Progenitor cell of endocrine pancreas (in vitro differentiated cells): ENCODE data around the gene MAPK10. TPM values are rescaled to one million over a fixed set of nuclear protein-coding genes. Genes with fewer than 3 reads are reported as not detected.

Source experiments
- DNase-seq: peaks from one replicate; pipeline ENCODE4 v3.0.0; 2021; ENCODE audit warnings: low spot score; ENCODE audit not compliant: unreplicated experiment
- H3K27ac Mint-ChIP-seq: 2 replicates; pipeline ENCODE4 v1.8.0; 2021; ENCODE audit warnings: mild to moderate bottlenecking, moderate library complexity, mixed read lengths
- H3K27me3 Mint-ChIP-seq: 2 replicates; pipeline ENCODE4 v1.8.0; 2021; ENCODE audit warnings: mixed read lengths
- H3K36me3 Mint-ChIP-seq: 2 replicates; pipeline ENCODE4 v1.8.0; 2022; ENCODE audit warnings: mixed read lengths; ENCODE audit not compliant: insufficient read depth
- H3K4me1 Mint-ChIP-seq: 2 replicates; pipeline ENCODE4 v1.8.0; 2021; ENCODE audit warnings: low read depth, mixed read lengths
- H3K4me3 Mint-ChIP-seq: 2 replicates; pipeline ENCODE4 v1.8.0; 2021; ENCODE audit warnings: low read depth, mild to moderate bottlenecking, moderate library complexity, mixed read lengths
- H3K9me3 Mint-ChIP-seq: 2 replicates; pipeline ENCODE4 v1.8.0; 2021; ENCODE audit warnings: low read depth, mixed read lengths
- total RNA-seq: library from RNA; stranded (reverse); gene quantifications from 2 replicates; pipeline ENCODE4 v1.2.1, GENCODE V29; 2021
- TF ChIP-seq, protein P1 (sequence below): fragments of 200-600 bp; sonication (generic); IDR thresholded peaks from one replicate; pipeline ENCODE4 v1.5.0; 2021; ENCODE audit warnings: antibody characterized with exemption, mild to moderate bottlenecking; ENCODE audit not compliant: unreplicated experiment

MAPK10 gene
- total RNA-seq, 1 donor from 2014 or later: 21.4 TPM

DNA sequence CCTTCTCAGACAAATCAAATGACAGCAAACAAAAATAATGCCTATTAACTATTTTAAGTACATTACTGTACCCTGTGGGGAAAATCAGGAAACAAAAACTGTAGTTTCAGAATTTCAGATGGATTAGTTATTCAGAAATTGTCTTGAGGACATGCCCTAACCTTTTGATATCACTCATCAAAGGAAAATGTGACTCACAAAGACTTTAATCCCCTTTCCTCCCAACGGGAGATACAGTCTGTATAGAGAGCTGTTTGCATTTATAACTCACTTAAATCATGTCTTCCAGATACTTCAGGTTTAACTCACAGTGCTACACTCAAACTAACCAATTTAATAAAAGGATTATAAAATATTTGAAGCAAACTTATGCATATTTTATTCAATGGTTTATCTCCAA is 304.0 kb downstream of the MAPK10 start:
- no peaks in the 10 kb centered on the region for H3K4me1 Mint-ChIP-seq
- no peaks in the 10 kb centered on the region for H3K36me3 Mint-ChIP-seq
- no peak overlapping the region for H3K27ac Mint-ChIP-seq
- DNase-seq: no peak
- no peaks in the 10 kb centered on the region for H3K9me3 Mint-ChIP-seq
- TF ChIP-seq, protein P1, sequence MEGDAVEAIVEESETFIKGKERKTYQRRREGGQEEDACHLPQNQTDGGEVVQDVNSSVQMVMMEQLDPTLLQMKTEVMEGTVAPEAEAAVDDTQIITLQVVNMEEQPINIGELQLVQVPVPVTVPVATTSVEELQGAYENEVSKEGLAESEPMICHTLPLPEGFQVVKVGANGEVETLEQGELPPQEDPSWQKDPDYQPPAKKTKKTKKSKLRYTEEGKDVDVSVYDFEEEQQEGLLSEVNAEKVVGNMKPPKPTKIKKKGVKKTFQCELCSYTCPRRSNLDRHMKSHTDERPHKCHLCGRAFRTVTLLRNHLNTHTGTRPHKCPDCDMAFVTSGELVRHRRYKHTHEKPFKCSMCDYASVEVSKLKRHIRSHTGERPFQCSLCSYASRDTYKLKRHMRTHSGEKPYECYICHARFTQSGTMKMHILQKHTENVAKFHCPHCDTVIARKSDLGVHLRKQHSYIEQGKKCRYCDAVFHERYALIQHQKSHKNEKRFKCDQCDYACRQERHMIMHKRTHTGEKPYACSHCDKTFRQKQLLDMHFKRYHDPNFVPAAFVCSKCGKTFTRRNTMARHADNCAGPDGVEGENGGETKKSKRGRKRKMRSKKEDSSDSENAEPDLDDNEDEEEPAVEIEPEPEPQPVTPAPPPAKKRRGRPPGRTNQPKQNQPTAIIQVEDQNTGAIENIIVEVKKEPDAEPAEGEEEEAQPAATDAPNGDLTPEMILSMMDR: no peak
- no peaks in the 10 kb centered on the region for H3K27me3 Mint-ChIP-seq
- no peak overlapping the region for H3K4me3 Mint-ChIP-seq

DNA sequence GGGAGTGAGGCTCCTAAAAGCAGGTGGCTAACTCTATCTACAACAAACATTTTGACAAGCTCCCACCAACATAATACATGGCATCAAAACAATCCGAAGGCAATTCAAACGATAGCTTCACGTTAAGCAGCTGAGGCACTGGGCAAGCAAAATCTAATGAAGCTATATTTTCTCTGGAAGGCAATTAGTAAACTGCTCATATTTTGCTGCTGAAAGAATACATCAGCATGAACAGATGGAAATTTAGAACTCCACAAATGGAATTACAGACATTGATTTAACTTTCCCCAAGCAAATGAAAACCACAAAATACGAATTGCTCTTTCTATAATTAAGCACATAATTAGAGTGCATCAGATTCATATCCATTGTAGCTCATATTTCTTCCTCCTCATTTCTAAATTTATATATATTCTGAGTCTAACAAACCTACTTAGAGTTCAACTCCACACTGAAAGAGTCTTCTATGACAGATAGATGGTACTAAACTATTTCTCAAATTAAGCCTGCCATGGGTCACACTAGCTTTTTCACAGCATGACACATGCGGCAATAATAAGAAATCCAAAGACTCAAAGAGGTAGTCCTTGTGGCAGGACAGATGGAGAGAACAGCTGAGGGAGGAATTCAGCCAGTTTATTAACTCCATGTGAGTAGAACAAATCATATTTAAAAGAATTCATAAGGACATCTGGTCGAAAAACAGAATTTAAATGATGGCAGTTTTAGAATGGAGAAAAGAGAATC is 305.4 kb downstream of the MAPK10 start:
- Mint-ChIP-seq H3K27ac (no peak overlapping the region), H3K4me3 (no peak overlapping the region)
- TF ChIP-seq, protein P1: no peak

DNA sequence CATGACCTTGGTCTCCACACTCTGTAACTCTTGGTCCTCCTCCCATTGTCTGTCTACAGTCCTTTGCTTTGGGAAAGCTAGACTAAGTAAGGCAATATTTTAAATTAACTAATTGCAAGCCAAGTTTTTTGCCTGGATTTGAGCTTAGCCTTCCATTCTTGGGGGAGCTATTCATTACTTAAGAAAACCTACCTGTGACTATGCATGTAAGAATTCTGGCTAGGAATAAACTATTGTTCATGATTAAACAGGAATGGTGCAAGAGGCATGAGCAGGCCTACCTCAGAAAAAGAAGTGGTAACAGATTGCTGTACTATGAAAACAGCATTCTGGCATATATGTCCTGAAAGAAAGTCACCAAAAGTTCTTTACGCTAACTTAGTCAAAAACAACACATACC is 309.4 kb downstream of the MAPK10 start:
- H3K36me3 Mint-ChIP-seq: no peaks in the 10 kb centered on the region
- no peak overlapping the region for H3K4me3 Mint-ChIP-seq
- H3K27me3 Mint-ChIP-seq: no peaks in the 10 kb centered on the region
- TF ChIP-seq, protein P1: no peak
- H3K9me3 Mint-ChIP-seq: no peaks in the 10 kb centered on the region
- DNase-seq: no peak
- H3K4me1 Mint-ChIP-seq: no peaks in the 10 kb centered on the region
- no peak overlapping the region for H3K27ac Mint-ChIP-seq

More for the DNA sequence above, 305.4 kb downstream of the MAPK10 start:
- no peaks in the 10 kb centered on the region for H3K27me3 Mint-ChIP-seq
- no peaks in the 10 kb centered on the region for H3K36me3 Mint-ChIP-seq
- no peak for DNase-seq
- no peaks in the 10 kb centered on the region for H3K9me3 Mint-ChIP-seq
- no peaks in the 10 kb centered on the region for H3K4me1 Mint-ChIP-seq

DNA sequence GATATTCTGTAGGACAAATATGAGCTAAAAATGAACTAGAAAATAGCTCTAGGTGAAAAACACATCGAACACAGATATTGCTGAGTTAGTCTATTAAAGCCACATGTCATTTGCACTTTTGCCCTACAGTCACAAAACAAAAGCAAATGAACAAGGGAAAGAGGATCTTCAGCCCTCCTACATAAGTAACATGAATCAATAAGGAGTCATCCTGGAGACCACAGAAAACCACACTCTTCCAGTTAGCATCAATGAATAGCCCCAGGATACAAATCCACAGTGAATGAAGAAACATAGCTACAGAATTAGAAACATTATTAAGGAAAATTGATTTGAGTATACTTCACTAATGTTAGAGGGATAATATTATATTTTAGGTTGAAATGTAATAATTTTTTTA is 311.4 kb downstream of the MAPK10 start:
- Mint-ChIP-seq H3K9me3 (no peaks in the 10 kb centered on the region), H3K4me1 (no peaks in the 10 kb centered on the region), H3K4me3 (no peak overlapping the region), H3K27ac (no peak overlapping the region), H3K27me3 (no peaks in the 10 kb centered on the region), H3K36me3 (no peaks in the 10 kb centered on the region)
- no peak for DNase-seq
- TF ChIP-seq, protein P1: no peak

DNA sequence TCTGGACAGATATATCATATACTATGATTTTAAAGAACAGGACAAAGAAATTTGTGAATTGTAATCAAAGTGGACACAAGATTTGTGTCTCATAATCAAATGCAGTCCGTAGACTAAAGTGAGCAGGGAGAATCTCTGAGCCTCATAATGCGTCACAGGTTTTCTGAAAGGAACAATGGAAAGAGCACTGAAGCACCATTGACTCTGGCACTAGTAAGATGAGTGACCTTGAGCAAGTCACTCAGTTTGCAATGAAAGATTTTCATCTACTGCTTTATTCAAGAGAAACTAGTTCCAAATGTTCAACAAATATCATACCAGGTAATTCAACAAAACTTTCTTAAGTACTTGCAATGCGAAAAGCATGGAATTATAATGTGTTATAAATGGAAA is 315.3 kb downstream of the MAPK10 start:
- Mint-ChIP-seq H3K4me1 (peaks cover 3% of the 10 kb centered on the region), H3K9me3 (peaks cover 3% of the 10 kb centered on the region), H3K4me3 (no peak overlapping the region), H3K27ac (no peak overlapping the region), H3K27me3 (no peaks in the 10 kb centered on the region), H3K36me3 (peaks cover 1% of the 10 kb centered on the region)
- TF ChIP-seq, protein P1: no peak
- no peak for DNase-seq
